Suprapubic skin (tissue), 4 donors: ENCODE data around the gene RAB25. TPM values are rescaled to one million over a fixed set of nuclear protein-coding genes. Genes with fewer than 3 reads are reported as not detected.
A peak's percentile ranks its signal among the peaks of the same experiment; 100 is the strongest.
"Not testable (repeated sequence)": the region's sequence is repeated elsewhere in the genome, so short reads cannot be mapped to it uniquely, and the experiment has no call there.

Experiments
- DNase-seq, 2 donors: peaks; one replicate each; pipeline ENCODE4 v3.0.0-alpha.2; 2019; ENCODE audit warnings: low spot score in 2 of 2
- H3K27ac ChIP-seq: fragments of 200-600 bp; sonication (generic); one replicate; pipeline ENCODE4 v1.5.1; 2019
- H3K27me3 ChIP-seq: fragments of 200-600 bp; sonication (generic); one replicate; pipeline ENCODE4 v1.5.1; 2019
- H3K36me3 ChIP-seq: fragments of 200-600 bp; sonication (generic); one replicate; pipeline ENCODE4 v1.5.1; 2019
- H3K4me1 ChIP-seq: fragments of 200-600 bp; sonication (generic); one replicate; pipeline ENCODE4 v1.5.1; 2019
- H3K4me3 ChIP-seq: fragments of 200-600 bp; sonication (generic); one replicate; pipeline ENCODE4 v1.5.1; 2019; ENCODE audit warnings: mild to moderate bottlenecking
- H3K9me3 ChIP-seq: fragments of 200-600 bp; sonication (generic); one replicate; pipeline ENCODE4 v1.5.1; 2019
- EP300 ChIP-seq: sonication (generic); formaldehyde crosslinking; IDR thresholded peaks from one replicate; pipeline ENCODE4 v1.6.1; 2017; ENCODE audit warnings: antibody characterized with exemption
- POLR2A ChIP-seq, 2 donors: fragments of 450-650 bp; IDR thresholded peaks; one replicate each; pipeline ENCODE4 v1.6.1; 2017; ENCODE audit warnings: antibody characterized with exemption in 2 of 2, mild to moderate bottlenecking in 2 of 2, moderate library complexity in 2 of 2
- POLR2AphosphoS5 ChIP-seq, 3 donors: sonication (generic); formaldehyde crosslinking; IDR thresholded peaks; one replicate each; pipeline ENCODE4 v1.6.1; 2017; ENCODE audit warnings: antibody characterized with exemption in 3 of 3
- WGBS: methylation state at CpG from one replicate; pipeline ENCODE4 v1.1.5; 2018; 5-methylcytosine and 5-hydroxymethylcytosine counted together
- total RNA-seq, 4 donors: library from RNA; depleted of rRNA; stranded (reverse); fragments of >200 nt; gene quantifications; one replicate each; pipeline ENCODE4 v1.1.0, GENCODE V29; 2016
- TF ChIP-seq, protein P1 (sequence below), 2 donors: fragments of 200-600 bp in 1 of 2; fragments of 450-650 bp in 1 of 2; sonication (generic) in 1 of 2; IDR thresholded peaks; one replicate each; pipeline ENCODE4 v1.5.1; 2016 to 2019; ENCODE audit warnings: antibody characterized with exemption in 2 of 2, mild to moderate bottlenecking in 1 of 2, moderate library complexity in 1 of 2

Gene RAB25
- total RNA-seq, 4 donors from 2014 or later = 150 to 284 (median 205) TPM

DNA sequence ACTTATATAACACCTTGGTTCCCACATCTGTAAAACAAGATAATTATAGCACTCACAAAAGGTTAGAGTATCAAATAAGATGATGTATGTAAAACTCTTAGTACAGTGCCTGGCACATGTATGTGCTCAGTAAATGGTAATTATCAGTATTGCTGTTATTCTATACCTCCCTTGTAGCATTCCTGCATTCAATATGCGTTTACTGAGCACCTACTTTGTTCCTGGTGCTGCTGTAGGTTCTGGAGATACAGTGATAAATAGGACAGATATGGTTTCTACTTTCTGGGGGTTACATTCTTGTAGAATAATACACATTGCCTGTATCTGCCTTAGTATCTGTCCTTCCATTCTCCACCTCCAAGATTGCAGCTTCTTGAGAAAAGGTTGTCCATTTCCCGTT lies 39.0 kb upstream of the RAB25 start:
- Histone ChIP-seq H3K36me3 (peaks cover 17% of the 10 kb centered on the region), H3K4me1 (peaks cover 12% of the 10 kb centered on the region), H3K27ac (no peak overlapping the region), H3K27me3 (no peaks in the 10 kb centered on the region), H3K4me3 (no peak overlapping the region), H3K9me3 (no peaks in the 10 kb centered on the region)
- DNase-seq = no peak
- no peak for TF ChIP-seq EP300
- TF ChIP-seq POLR2AphosphoS5 (IDR thresholded peaks at IDR 0.05) = no peak
- TF ChIP-seq POLR2A (IDR thresholded peaks at IDR 0.05) = no peak
- TF ChIP-seq, protein P1, sequence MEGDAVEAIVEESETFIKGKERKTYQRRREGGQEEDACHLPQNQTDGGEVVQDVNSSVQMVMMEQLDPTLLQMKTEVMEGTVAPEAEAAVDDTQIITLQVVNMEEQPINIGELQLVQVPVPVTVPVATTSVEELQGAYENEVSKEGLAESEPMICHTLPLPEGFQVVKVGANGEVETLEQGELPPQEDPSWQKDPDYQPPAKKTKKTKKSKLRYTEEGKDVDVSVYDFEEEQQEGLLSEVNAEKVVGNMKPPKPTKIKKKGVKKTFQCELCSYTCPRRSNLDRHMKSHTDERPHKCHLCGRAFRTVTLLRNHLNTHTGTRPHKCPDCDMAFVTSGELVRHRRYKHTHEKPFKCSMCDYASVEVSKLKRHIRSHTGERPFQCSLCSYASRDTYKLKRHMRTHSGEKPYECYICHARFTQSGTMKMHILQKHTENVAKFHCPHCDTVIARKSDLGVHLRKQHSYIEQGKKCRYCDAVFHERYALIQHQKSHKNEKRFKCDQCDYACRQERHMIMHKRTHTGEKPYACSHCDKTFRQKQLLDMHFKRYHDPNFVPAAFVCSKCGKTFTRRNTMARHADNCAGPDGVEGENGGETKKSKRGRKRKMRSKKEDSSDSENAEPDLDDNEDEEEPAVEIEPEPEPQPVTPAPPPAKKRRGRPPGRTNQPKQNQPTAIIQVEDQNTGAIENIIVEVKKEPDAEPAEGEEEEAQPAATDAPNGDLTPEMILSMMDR (IDR thresholded peaks at IDR 0.05) = no peak
- 70% methylated on average over 2 of the region's 2 CpGs for WGBS

DNA sequence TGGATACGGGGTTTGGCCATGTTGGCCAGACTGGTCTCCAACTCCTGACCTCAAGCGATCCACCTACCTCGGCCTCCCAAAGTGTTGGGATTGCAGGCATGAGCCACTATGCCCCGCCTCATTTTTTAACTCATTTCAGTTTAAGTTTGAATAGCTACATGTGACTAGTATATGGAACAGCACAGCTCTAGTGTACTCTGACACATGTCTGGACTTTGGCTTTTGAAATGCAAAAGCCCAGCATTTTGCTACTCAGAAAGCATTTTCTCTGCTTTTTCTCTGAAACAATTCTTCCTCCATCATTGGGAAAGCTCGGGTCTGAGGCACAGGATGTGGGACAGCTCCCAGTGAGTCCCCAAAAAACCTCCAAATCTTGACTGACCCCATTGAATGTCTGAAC lies 36.2 kb upstream of the RAB25 start:
- TF ChIP-seq EP300 (no peak), POLR2A (IDR thresholded peaks at IDR 0.05) (no peak), POLR2AphosphoS5 (IDR thresholded peaks at IDR 0.05) (no peak)
- TF ChIP-seq, protein P1 (IDR thresholded peaks at IDR 0.05) = no peak
- 81% methylated on average over 5 of the region's 5 CpGs for WGBS
- no peaks in the 10 kb centered on the region for H3K9me3 ChIP-seq

GRCh38 chr1:156025876-156026275 lies 35.1 kb upstream of the RAB25 start:
- no peak for TF ChIP-seq POLR2AphosphoS5 (IDR thresholded peaks at IDR 0.05)
- TF ChIP-seq, protein P1 (IDR thresholded peaks at IDR 0.05) = peak; percentile 16 to 22
- no peak for TF ChIP-seq EP300
- WGBS = 20% methylated on average over 9 of the region's 9 CpGs
- no peaks in the 10 kb centered on the region for H3K9me3 ChIP-seq
- no peak overlapping the region for H3K27ac ChIP-seq
- H3K27me3 ChIP-seq = no peaks in the 10 kb centered on the region
- H3K4me1 ChIP-seq = peaks cover 4% of the 10 kb centered on the region
- no peaks in the 10 kb centered on the region for H3K36me3 ChIP-seq
- no peak overlapping the region for H3K4me3 ChIP-seq
- no peak for DNase-seq

More for the DNA sequence above, 36.2 kb upstream of the RAB25 start:
- H3K27ac ChIP-seq = no peak overlapping the region
- H3K27me3 ChIP-seq = no peaks in the 10 kb centered on the region
- peaks cover 9% of the 10 kb centered on the region for H3K4me1 ChIP-seq
- no peak overlapping the region for H3K4me3 ChIP-seq
- H3K36me3 ChIP-seq = no peaks in the 10 kb centered on the region
- no peak for DNase-seq

DNA sequence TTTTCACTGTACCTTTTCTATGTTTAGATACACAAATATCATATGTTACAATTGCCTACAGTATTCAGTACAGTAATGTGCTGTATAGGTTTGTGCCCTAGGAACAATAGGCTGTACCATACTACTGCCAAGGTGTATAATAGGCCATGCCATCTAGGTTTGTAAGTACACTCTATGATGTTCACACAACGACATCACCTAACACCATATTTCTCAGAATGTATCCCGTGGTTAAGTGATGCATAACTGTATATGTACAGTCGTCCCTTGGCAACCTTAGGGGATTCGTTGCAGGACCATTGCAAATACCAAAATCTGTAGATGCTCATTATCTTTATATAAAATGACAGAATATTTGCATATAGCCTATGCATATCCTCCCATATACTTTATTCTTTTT lies 34.4 kb upstream of the RAB25 start:
- H3K36me3 ChIP-seq = no peaks in the 10 kb centered on the region
- no peak for DNase-seq
- no peaks in the 10 kb centered on the region for H3K4me1 ChIP-seq
- 86% methylated on average over 4 of the region's 4 CpGs for WGBS
- H3K27ac ChIP-seq = no peak overlapping the region
- no peaks in the 10 kb centered on the region for H3K27me3 ChIP-seq
- no peak overlapping the region for H3K4me3 ChIP-seq
- no peaks in the 10 kb centered on the region for H3K9me3 ChIP-seq
- no peak for TF ChIP-seq POLR2A (IDR thresholded peaks at IDR 0.05)
- no peak for TF ChIP-seq POLR2AphosphoS5 (IDR thresholded peaks at IDR 0.05)
- TF ChIP-seq, protein P1 (IDR thresholded peaks at IDR 0.05) = no peak
- TF ChIP-seq EP300 = no peak

DNA sequence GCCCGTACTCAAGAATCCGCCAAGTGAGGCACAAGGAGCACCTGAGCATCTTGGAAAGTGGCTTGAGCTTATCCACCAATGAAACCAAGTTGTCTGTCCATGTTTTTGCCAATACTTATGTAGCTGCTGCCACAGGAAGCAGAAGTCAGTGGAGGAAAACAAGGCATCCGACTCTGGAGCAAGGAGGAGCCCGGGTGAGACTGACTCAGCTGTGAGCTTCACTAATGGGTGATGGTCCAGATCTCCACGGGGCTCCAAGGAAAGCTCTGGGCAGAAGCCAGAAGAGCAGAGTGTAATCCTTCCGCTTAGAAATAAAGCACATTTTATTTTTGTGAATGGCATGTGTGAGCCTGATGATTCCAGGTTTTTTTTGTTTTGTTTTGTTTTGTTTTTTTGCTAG lies 27.9 kb upstream of the RAB25 start:
- Histone ChIP-seq H3K4me1 (no peaks in the 10 kb centered on the region), H3K9me3 (no peaks in the 10 kb centered on the region), H3K27ac (no peak overlapping the region), H3K36me3 (peaks cover 21% of the 10 kb centered on the region), H3K27me3 (no peaks in the 10 kb centered on the region), H3K4me3 (no peak overlapping the region)
- DNase-seq = no peak
- TF ChIP-seq POLR2AphosphoS5 (IDR thresholded peaks at IDR 0.05) (no peak), EP300 (no peak), POLR2A (IDR thresholded peaks at IDR 0.05) (no peak)
- TF ChIP-seq, protein P1 (IDR thresholded peaks at IDR 0.05) = no peak
- WGBS = 48% methylated on average over 6 of the region's 6 CpGs

- H3K4me3 ChIP-seq, H3K9me3 ChIP-seq, H3K4me1 ChIP-seq, H3K27me3 ChIP-seq, H3K27ac ChIP-seq, DNase-seq: not testable (repeated sequence)
- peaks cover 40% of the 10 kb centered on the region for H3K36me3 ChIP-seq
- 96% methylated on average over 4 of the region's 4 CpGs for WGBS
Observed at GRCh38 chr1:156034991-156035390, 26.0 kb upstream of the RAB25 start.
